Esophagus mucosa (tissue), 1 donor: ENCODE measurements around the gene GJB1. TPM values are rescaled to one million over a fixed set of nuclear protein-coding genes. Genes with fewer than 3 reads are reported as not detected.
"Not testable (repeated sequence)": the region's sequence is repeated elsewhere in the genome, so short reads cannot be mapped to it uniquely, and the experiment has no call there.

ENCODE experiments used
- ATAC-seq: fragments of 200-7000 bp; cut with Tn5 transposase; one replicate; pipeline ENCODE4 v1.9.1; 2020
- total RNA-seq: library from RNA; stranded (reverse); gene quantifications from one replicate; pipeline ENCODE4 v1.2.4, GENCODE V29; 2023
- donor health status: DM: yes; HTN: yes; CAD: no.

The GJB1 gene
- total RNA-seq, 1 donor from 2014 or later = 0.12 TPM

- no peak for ATAC-seq
Measured at GRCh38 chrX:71256856-71257255, 33.8 kb downstream of the GJB1 start.

DNA sequence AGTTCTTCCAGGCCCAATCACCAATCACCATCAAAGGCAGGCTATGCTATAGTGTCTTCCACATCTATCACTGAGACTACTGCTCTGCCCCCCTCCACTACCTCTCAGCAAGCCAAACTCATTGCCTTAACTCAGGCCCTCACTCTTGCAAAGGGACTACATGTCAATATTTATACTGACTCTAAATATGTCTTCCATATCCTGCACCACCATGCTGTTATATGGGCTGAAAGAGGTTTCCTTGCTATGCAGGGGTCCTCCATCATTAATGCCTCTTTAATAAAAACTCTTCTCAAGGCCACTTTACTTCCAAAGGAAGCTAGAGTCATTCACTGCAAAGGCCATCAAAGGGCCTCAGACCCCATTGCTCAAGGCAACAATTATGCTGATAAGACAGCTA is 45.6 kb downstream of the GJB1 start:
- not testable (repeated sequence) for ATAC-seq

DNA sequence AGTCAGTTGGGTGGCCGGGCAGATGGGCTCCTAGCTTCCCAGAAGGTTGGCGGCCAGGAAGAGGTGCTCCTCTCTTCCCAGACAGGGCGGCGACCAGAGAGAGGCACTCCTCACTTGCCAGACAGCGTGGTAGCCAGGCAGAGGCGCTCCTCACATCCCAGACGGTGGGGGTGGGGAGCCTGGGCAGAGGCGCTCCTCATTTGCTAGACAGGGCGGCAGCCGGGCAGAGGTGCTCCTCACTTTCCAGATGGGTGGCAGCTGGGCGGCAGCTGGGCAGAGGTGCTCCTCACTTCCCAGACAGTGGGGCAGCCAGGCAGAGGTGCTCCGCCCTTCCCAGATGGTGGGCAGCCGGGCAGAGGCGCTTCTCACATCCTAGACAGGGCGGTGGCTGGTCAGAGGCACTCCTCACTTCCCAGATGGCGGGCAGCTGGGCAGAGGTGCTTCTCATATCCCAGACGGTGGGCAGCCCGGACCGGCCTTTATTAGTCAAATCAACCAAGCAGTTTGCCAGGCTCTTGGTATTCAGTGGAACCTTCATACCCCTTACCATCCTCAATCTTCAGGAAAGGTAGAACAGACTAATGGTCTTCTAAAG is 46.9 kb downstream of the GJB1 start:
- ATAC-seq = no peak

DNA sequence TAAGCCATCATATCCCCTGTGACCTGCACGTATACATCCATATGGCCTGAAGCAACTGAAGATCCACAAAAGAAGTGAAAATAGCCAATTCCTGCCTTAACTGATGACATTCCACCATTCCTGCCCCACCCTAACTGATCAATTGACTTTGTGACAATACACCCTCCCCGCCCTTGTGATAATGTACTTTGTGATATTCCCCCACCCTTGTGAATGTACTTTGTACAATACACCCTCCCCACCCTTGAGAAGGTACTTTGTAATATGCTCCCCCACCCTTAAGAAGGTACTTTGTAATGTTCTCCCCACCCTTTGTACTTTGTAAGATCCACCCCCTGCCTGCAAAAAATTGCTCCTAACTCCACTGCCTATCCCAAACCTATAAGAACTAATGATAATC is 49.3 kb downstream of the GJB1 start:
- not testable (repeated sequence) for ATAC-seq

Other genes starting within 250 kb of the GJB1 start
- 57.3 TPM for gene SNX12, start 154.9 kb upstream of the GJB1 start, total RNA-seq
- 6.4 TPM for gene FOXO4, start 127.4 kb upstream of the GJB1 start, total RNA-seq
- not detected for gene CXorf65, start 116.5 kb upstream of the GJB1 start, total RNA-seq
- gene IL2RG, start 111.6 kb upstream of the GJB1 start, total RNA-seq = 1.9 TPM
- gene MED12, start 104.6 kb upstream of the GJB1 start, total RNA-seq = 23.3 TPM
- gene NLGN3, start 78.4 kb upstream of the GJB1 start, total RNA-seq = 0.08 TPM
- 8.5 TPM for gene ZMYM3, start 30.9 kb downstream of the GJB1 start, total RNA-seq
- gene NONO, start 60.4 kb downstream of the GJB1 start, total RNA-seq = 192 TPM
- 0.56 TPM for gene ITGB1BP2, start 78.5 kb downstream of the GJB1 start, total RNA-seq
- 16.7 TPM for gene TAF1, start 143.1 kb downstream of the GJB1 start, total RNA-seq